Natural killer cell (primary cell): ENCODE measurements around the gene SMAD3. TPM values are rescaled to one million over a fixed set of nuclear protein-coding genes. Genes with fewer than 3 reads are reported as not detected.

Experiments
- ATAC-seq, 3 donors: fragments of 150-1000 bp in 2 of 3; fragments of 200-7000 bp in 1 of 3; cut with Tn5 transposase; 1 replicate in 1 of 3; 2 replicates in 2 of 3; pipeline ENCODE4 v1.10.0; 2021; ENCODE audit warnings: mild to moderate bottlenecking in 2 of 3, moderate library complexity in 2 of 3
- DNase-seq, 2 donors: peaks; one replicate each; pipeline versions ENCODE4 v3.0.0 to v3.0.0-alpha.2; 2013 to 2021; ENCODE audit warnings: mixed read lengths in 1 of 2
- H3K27ac ChIP-seq: one replicate; pipeline ENCODE4 v1.5.1; 2013; ENCODE audit warnings: mild to moderate bottlenecking, low read length
- H3K27me3 ChIP-seq: one replicate; pipeline ENCODE4 v1.6.1; 2013; ENCODE audit warnings: low read length; ENCODE audit not compliant: control insufficient read depth, insufficient read depth
- H3K36me3 ChIP-seq: one replicate; pipeline ENCODE4 v1.6.1; 2013; ENCODE audit warnings: low read length; ENCODE audit not compliant: control insufficient read depth, insufficient read depth
- H3K4me1 ChIP-seq: one replicate; pipeline ENCODE4 v1.6.1; 2013; ENCODE audit warnings: low read length; ENCODE audit not compliant: control insufficient read depth, insufficient read depth
- H3K4me3 ChIP-seq: one replicate; pipeline ENCODE4 v1.5.1; 2013; ENCODE audit warnings: low read length
- H3K9me3 ChIP-seq: one replicate; pipeline ENCODE4 v1.6.1; 2013; ENCODE audit warnings: low read length; ENCODE audit not compliant: control insufficient read depth, insufficient read depth
- H3K27ac Mint-ChIP-seq, 2 donors: one replicate each; pipeline ENCODE4 v1.8.0; 2022; ENCODE audit warnings: mild to moderate bottlenecking in 2 of 2, mixed read lengths in 2 of 2, moderate library complexity in 1 of 2
- H3K27me3 Mint-ChIP-seq, 2 donors: one replicate each; pipeline ENCODE4 v1.8.0; 2022; ENCODE audit warnings: low read depth in 2 of 2, mixed read lengths in 2 of 2
- H3K36me3 Mint-ChIP-seq: one replicate; pipeline ENCODE4 v1.8.0; 2022; ENCODE audit warnings: mixed read lengths
- H3K4me1 Mint-ChIP-seq, 2 donors: one replicate each; pipeline ENCODE4 v1.8.0; 2022; ENCODE audit warnings: mixed read lengths in 2 of 2
- H3K4me3 Mint-ChIP-seq: one replicate; pipeline ENCODE4 v1.8.0; 2022; ENCODE audit warnings: mild to moderate bottlenecking, moderate library complexity, mixed read lengths
- H3K9me3 Mint-ChIP-seq, 2 donors: one replicate each; pipeline ENCODE4 v1.8.0; 2022; ENCODE audit warnings: mixed read lengths in 2 of 2
- WGBS: methylation state at CpG from one replicate; pipeline ENCODE4 v1.1.7; 2013; ENCODE audit warnings: missing lambda C conversion rate; ENCODE audit not compliant: insufficient coverage; 5-methylcytosine and 5-hydroxymethylcytosine counted together
- intact Hi-C: fragments of 100-400 bp; cut with micrococcal nuclease; formaldehyde crosslinking; loops from one replicate; pipeline ENCODE4 v1.14.2; 2022
- total RNA-seq, 4 donors: library from RNA; stranded (reverse); fragments of 120-200 nt in 1 of 4; gene quantifications; one replicate each; pipeline versions ENCODE4 v1.2.3 to v1.2.4, GENCODE V29; 2013 to 2022
- TF ChIP-seq, protein P1 (sequence below): fragments of 200-600 bp; IDR thresholded peaks from one replicate; pipeline ENCODE4 v1.8.0; 2022; ENCODE audit warnings: antibody characterized with exemption

Gene SMAD3
- total RNA-seq, 3 donors from 2014 or later (not counting 1 experiment from before 2014, with no cell fraction given), result 47.1 to 72.6 (median 63.0) TPM

DNA sequence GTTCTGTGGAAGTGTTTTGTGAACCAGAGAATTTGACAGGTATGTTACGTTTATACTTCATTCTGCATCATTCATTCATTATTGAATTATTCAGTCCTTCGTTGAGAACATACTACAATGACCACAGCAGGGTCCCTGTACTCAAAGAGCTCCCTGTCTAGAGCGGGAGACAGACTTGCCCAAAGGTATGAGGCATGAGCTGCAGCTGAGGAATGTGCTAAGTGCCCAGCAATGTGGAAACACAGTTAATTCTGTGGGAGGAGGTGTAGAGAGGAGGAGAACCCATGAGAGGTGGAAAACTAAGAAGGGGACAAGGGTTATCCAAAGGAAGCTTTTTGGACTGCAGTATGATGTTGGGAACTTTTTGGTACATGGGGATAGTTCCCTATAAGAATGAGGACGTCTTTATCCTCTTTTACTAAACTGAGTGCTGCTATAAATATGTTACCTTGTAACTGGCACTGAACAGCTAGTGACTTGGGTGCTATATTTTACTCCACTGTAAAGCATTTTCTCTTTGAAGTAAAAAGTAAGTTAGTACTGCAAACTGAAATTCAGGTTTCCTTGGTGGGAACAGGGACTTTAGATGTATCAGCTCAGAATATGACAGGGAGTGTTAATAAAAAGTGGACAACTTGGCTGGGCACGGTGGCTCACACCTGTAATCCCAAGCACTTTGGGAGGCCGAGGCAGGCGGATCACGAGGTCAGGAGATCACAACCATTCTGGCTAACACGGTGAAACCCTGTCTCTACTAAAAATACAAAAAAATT is 5.7 kb downstream of the SMAD3 start:
- peaks cover 3% of the 10 kb centered on the region for H3K36me3 ChIP-seq
- no peak overlapping the region for H3K4me3 ChIP-seq
- WGBS, result 95% methylated on average over 7 of the region's 9 CpGs
- peaks cover 66% of the 10 kb centered on the region for H3K4me1 ChIP-seq
- H3K27me3 ChIP-seq, result no peaks in the 10 kb centered on the region
- no peak overlapping the region for H3K27ac ChIP-seq
- no peaks in the 10 kb centered on the region for H3K9me3 Mint-ChIP-seq
- no peak for DNase-seq
- peaks cover 63 to 74% of the 10 kb centered on the region in 2 donors for H3K4me1 Mint-ChIP-seq
- ATAC-seq, result no peak
- no peak overlapping the region for H3K4me3 Mint-ChIP-seq
- H3K9me3 ChIP-seq, result no peaks in the 10 kb centered on the region
- H3K36me3 Mint-ChIP-seq, result no peaks in the 10 kb centered on the region
- TF ChIP-seq, protein P1, sequence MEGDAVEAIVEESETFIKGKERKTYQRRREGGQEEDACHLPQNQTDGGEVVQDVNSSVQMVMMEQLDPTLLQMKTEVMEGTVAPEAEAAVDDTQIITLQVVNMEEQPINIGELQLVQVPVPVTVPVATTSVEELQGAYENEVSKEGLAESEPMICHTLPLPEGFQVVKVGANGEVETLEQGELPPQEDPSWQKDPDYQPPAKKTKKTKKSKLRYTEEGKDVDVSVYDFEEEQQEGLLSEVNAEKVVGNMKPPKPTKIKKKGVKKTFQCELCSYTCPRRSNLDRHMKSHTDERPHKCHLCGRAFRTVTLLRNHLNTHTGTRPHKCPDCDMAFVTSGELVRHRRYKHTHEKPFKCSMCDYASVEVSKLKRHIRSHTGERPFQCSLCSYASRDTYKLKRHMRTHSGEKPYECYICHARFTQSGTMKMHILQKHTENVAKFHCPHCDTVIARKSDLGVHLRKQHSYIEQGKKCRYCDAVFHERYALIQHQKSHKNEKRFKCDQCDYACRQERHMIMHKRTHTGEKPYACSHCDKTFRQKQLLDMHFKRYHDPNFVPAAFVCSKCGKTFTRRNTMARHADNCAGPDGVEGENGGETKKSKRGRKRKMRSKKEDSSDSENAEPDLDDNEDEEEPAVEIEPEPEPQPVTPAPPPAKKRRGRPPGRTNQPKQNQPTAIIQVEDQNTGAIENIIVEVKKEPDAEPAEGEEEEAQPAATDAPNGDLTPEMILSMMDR, result no peak
- intact Hi-C loops, result no loop called here
- no peaks in the 10 kb centered on the region for H3K27me3 Mint-ChIP-seq
- H3K27ac Mint-ChIP-seq, result peak overlapping the region in 1 of 2 donors; percentile 3

DNA sequence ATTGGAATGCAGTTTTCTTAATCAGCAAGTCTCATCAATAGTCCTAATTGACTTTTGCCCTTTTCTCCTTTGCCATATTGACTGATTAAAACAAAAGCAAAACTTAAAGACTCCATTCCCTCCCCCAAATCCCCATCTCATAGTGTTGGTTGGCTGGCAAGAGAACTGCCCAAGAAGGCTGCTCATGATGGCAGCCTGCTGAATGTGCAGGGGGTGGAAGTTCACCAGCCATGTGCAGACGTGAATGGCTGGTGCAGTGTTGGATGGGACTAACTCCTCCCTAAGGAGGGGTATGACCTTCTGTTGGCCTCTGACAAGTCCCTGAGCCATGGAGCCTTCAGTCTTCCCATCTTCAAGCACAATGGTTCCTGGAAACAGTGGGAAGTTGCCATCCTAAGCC is 7.0 kb downstream of the SMAD3 start:
- no peak overlapping the region for H3K4me3 Mint-ChIP-seq
- 70% methylated on average over 1 of the region's 1 CpG for WGBS

DNA sequence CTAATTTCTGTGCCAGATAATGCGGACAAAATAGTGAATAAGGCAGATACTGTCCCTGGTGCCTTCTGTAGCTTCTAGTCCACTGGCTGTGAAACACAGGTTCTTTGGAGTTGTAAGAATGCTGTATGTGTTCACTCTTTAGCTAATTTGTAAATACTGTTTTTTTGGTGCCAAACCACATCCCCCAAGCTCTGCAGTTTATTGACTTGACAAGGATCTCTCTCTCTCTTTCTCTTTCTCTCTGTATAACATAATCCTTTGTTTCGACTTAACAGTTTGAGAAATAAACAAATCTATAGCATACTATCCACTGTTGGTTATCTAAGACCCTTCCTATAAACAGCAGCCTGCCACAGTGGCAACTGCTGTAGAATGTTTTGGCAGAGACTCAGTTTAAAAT is 7.6 kb downstream of the SMAD3 start:
- Histone ChIP-seq H3K4me1 (peaks cover 71% of the 10 kb centered on the region), H3K36me3 (peaks cover 3% of the 10 kb centered on the region), H3K27ac (peak overlapping the region; percentile 1), H3K27me3 (no peaks in the 10 kb centered on the region), H3K9me3 (no peaks in the 10 kb centered on the region), H3K4me3 (no peak overlapping the region)
- ATAC-seq (peak; percentile 14 to 45 (median 43)), DNase-seq (no peak)
- intact Hi-C loops, result no loop called here
- Mint-ChIP-seq H3K36me3 (no peaks in the 10 kb centered on the region), H3K9me3 (no peaks in the 10 kb centered on the region), H3K4me3 (peak overlapping the region; percentile 76), H3K27ac (peak overlapping the region; percentile 76 to 80), H3K27me3 (no peaks in the 10 kb centered on the region), H3K4me1 (peaks cover 65 to 72% of the 10 kb centered on the region in 2 donors)
- TF ChIP-seq, protein P1, result no peak
- 60% methylated on average over 2 of the region's 2 CpGs for WGBS

More for the DNA sequence above, 7.0 kb downstream of the SMAD3 start:
- peak overlapping the region; percentile 76 to 80 for H3K27ac Mint-ChIP-seq
- peaks cover 65 to 72% of the 10 kb centered on the region in 2 donors for H3K4me1 Mint-ChIP-seq
- H3K27me3 ChIP-seq, result no peaks in the 10 kb centered on the region
- peaks cover 70% of the 10 kb centered on the region for H3K4me1 ChIP-seq
- DNase-seq (no peak), ATAC-seq (no peak)
- H3K27ac ChIP-seq, result peak overlapping the region; percentile 1
- H3K27me3 Mint-ChIP-seq, result no peaks in the 10 kb centered on the region
- H3K36me3 Mint-ChIP-seq, result no peaks in the 10 kb centered on the region
- no peak overlapping the region for H3K4me3 ChIP-seq
- no peaks in the 10 kb centered on the region for H3K9me3 ChIP-seq
- TF ChIP-seq, protein P1, result no peak
- intact Hi-C loops, result no loop called here
- peaks cover 3% of the 10 kb centered on the region for H3K36me3 ChIP-seq
- no peaks in the 10 kb centered on the region for H3K9me3 Mint-ChIP-seq
